Forelimb muscle (tissue), 1 donor: Measurements from ENCODE around the gene PDE4C. TPM values are rescaled to one million over a fixed set of nuclear protein-coding genes. Genes with fewer than 3 reads are reported as not detected.
A peak's percentile ranks its signal among the peaks of the same experiment; 100 is the strongest.

ENCODE experiments used
- DNase-seq: peaks from one replicate; pipeline ENCODE4 v3.0.0-alpha.2; 2013; ENCODE audit warnings: low read depth
- polyA plus RNA-seq: library from polyadenylated mRNA; unstranded; fragments of 120-200 nt; gene quantifications from one replicate; pipeline ENCODE4 v1.2.1, GENCODE V29; 2013; ENCODE audit not compliant: insufficient read length

The PDE4C gene
- polyA plus RNA-seq, 1 donor = 4.8 TPM

- no peak for DNase-seq
These were observed 27.9 kb downstream of the PDE4C start for GRCh38 chr19:18198374-18198773.

GRCh38 chr19:18197941-18198340, 28.3 kb downstream of the PDE4C start:
- DNase-seq = no peak

GRCh38 chr19:18197306-18197705, 28.9 kb downstream of the PDE4C start:
- DNase-seq = no peak

- DNase-seq = no peak
These were observed 29.8 kb downstream of the PDE4C start for GRCh38 chr19:18196511-18196845.

- DNase-seq = no peak
These were observed 31.5 kb downstream of the PDE4C start for GRCh38 chr19:18194554-18195238.

- no peak for DNase-seq
These were observed 32.1 kb downstream of the PDE4C start for GRCh38 chr19:18194181-18194530.

GRCh38 chr19:18193388-18194180, 32.7 kb downstream of the PDE4C start:
- DNase-seq = no peak

- peak; percentile 99 for DNase-seq
These were observed 33.4 kb downstream of the PDE4C start, which contains the start of gene MPV17L2 for GRCh38 chr19:18192673-18193387. Gene MPV17L2, plus strand, starts transcription at chr19:18193218. Its CDS starts 64 bp downstream, at chr19:18193282.

- DNase-seq = no peak
These were observed 34.6 kb downstream of the PDE4C start for GRCh38 chr19:18191640-18192062.

GRCh38 chr19:18190278-18190677, 36.0 kb downstream of the PDE4C start:
- no peak for DNase-seq

- DNase-seq = no peak
These were observed 40.7 kb downstream of the PDE4C start for GRCh38 chr19:18185538-18185937.

GRCh38 chr19:18183529-18183928, 42.7 kb downstream of the PDE4C start:
- DNase-seq = no peak

- DNase-seq = no peak
These were observed 46.3 kb downstream of the PDE4C start for GRCh38 chr19:18179957-18180356.

GRCh38 chr19:18176367-18177310, 49.6 kb downstream of the PDE4C start:
- DNase-seq = no peak

GRCh38 chr19:18174983-18175382, 51.3 kb downstream of the PDE4C start:
- DNase-seq = no peak

Other genes starting within 250 kb of the PDE4C start
- 4.8 TPM for gene ARRDC2, start 218.3 kb downstream of the PDE4C start, polyA plus RNA-seq
- gene IL12RB1, start 139.5 kb downstream of the PDE4C start, polyA plus RNA-seq = 0.35 TPM
- 11.4 TPM for gene MAST3, start 128.7 kb downstream of the PDE4C start, polyA plus RNA-seq
- gene PIK3R2, start 73.3 kb downstream of the PDE4C start, polyA plus RNA-seq = 57.8 TPM
- gene IFI30, start 52.6 kb downstream of the PDE4C start, polyA plus RNA-seq = 0.11 TPM
- 6.2 TPM for gene MPV17L2, start 33.2 kb downstream of the PDE4C start, polyA plus RNA-seq
- 4.2 TPM for gene RAB3A, start 22.4 kb downstream of the PDE4C start, polyA plus RNA-seq
- 3.4 TPM for gene IQCN, start 48.0 kb upstream of the PDE4C start, polyA plus RNA-seq
- gene JUND, start 55.2 kb upstream of the PDE4C start, polyA plus RNA-seq = 129 TPM
- 87.8 TPM for gene LSM4, start 96.6 kb upstream of the PDE4C start, polyA plus RNA-seq
- gene PGPEP1, start 114.2 kb upstream of the PDE4C start, polyA plus RNA-seq = 8.1 TPM
- 0.30 TPM for gene GDF15, start 159.7 kb upstream of the PDE4C start, polyA plus RNA-seq
- gene LRRC25, start 171.2 kb upstream of the PDE4C start, polyA plus RNA-seq = 1.6 TPM
- 94.6 TPM for gene SSBP4, start 193.0 kb upstream of the PDE4C start, polyA plus RNA-seq
- gene ISYNA1, start 211.7 kb upstream of the PDE4C start, polyA plus RNA-seq = 164 TPM